ENCODE data around the gene GPC5. TPM values are rescaled to one million over a fixed set of nuclear protein-coding genes. Genes with fewer than 3 reads are reported as not detected.

Gene GPC5
- total and polyA plus RNA-seq, 2 of the 8 experiments (the other 6 are each of a cell fraction or from before 2014, with no cell fraction given) = 0.20 to 0.39 TPM

DNA sequence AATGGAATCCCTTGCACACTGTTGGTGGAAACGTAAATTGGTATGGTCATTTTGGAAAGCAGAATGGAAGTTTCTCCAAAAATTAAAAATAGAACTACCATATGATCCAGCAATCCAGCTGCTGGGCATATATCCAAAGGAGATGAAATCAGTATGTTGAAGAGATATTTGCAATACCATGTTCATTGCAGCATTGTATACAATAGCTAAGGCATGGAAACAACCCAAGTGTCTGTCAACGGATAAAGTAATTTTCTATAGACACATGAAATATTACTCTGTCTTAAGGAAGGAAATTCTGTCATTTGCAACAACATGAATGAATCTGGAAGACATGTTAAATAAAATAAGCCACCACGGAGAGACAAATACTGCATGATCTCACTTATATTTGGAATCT, 124.7 kb downstream of the GPC5 start:
- Histone ChIP-seq H2BK20ac (ENCODE audit: low read length) (no peak overlapping the region), H3K27me3 (replicated peaks in 1 of 4; ENCODE audit: control insufficient read depth in 3 of 4, extremely low read depth in 1 of 4, insufficient read depth in 3 of 4, low read length in 3 of 4) (no peaks in the 10 kb centered on the region), H3K36me3 (ENCODE audit: control insufficient read depth in 2 of 4, insufficient read depth in 4 of 4, low read length in 3 of 4) (no peaks in the 10 kb centered on the region), H4K8ac (ENCODE audit: extremely low read depth, insufficient read depth, low read length) (no peak overlapping the region), H3K27ac (ENCODE audit: low read depth, low read length) (no peak overlapping the region), H4K5ac (ENCODE audit: insufficient read length, low read depth, low read length) (no peak overlapping the region), H4K20me1 (replicated peaks in 1 of 2; ENCODE audit: control insufficient read depth in 1 of 2, insufficient read depth in 2 of 2, low read length in 2 of 2) (no peaks in the 10 kb centered on the region), H3K79me2 (ENCODE audit: control insufficient read depth in 1 of 2, insufficient read depth in 2 of 2, low read length in 2 of 2) (no peaks in the 10 kb centered on the region), H4K91ac (replicated peaks; ENCODE audit: insufficient read length, low read length) (no peak overlapping the region), H3K9me3 (ENCODE audit: insufficient read depth in 2 of 2, low read depth in 1 of 2, low read length in 1 of 2) (peaks cover 0 to 5% of the 10 kb centered on the region in 2 experiments; a peak in 1 of 4 replicates), H3K9ac (replicated peaks in 1 of 4; ENCODE audit: extremely low read depth in 1 of 4, low read depth in 3 of 4, low read length in 3 of 4) (no peak overlapping the region), H3K23me2 (ENCODE audit: low read depth, low read length) (no peaks in the 10 kb centered on the region), H3K4me3 (ENCODE audit: extremely low read depth in 1 of 4, insufficient read depth in 2 of 4, low read depth in 3 of 4, low read length in 4 of 4) (no peak overlapping the region), H3K4me1 (replicated peaks in 1 of 4; ENCODE audit: control insufficient read depth in 3 of 4, insufficient read depth in 4 of 4, low read length in 3 of 4) (peaks cover 0 to 5% (median 1%) of the 10 kb centered on the region in 4 experiments; a peak in 2 of 7 replicates), H2AFZ (ENCODE audit: low read length) (no peak overlapping the region), H3K4me2 (ENCODE audit: insufficient read depth in 1 of 2, low read depth in 2 of 2, low read length in 2 of 2) (no peak overlapping the region), H3K79me1 (ENCODE audit: low read depth, low read length) (no peaks in the 10 kb centered on the region), H2BK120ac (replicated peaks; ENCODE audit: low read depth, low read length) (no peak overlapping the region), H3K23ac (ENCODE audit: insufficient read length) (no peak overlapping the region), H2AK5ac (ENCODE audit: low read depth, low read length) (no peak overlapping the region), H3K18ac (ENCODE audit: extremely low read depth, low read length) (no peak overlapping the region), H2BK15ac (ENCODE audit: low read length) (no peak overlapping the region), H2BK5ac (ENCODE audit: low read depth, low read length) (no peak overlapping the region), H3K4ac (replicated peaks; ENCODE audit: insufficient read length, low read depth, low read length) (no peak overlapping the region), H3K56ac (replicated peaks; ENCODE audit: insufficient read length, low read depth, low read length) (no peak overlapping the region), H3K14ac (ENCODE audit: insufficient read length) (no peak overlapping the region), H2BK12ac (ENCODE audit: low read depth, low read length) (no peak overlapping the region)
- FAIRE-seq (no peak), DNase-seq (ENCODE audit: low read depth in 1 of 2, low spot score in 2 of 2) (no peak)
- CTCF ChIA-PET (ENCODE audit: partially characterized antibody) = no interaction called here
- 90% methylated on average over 3 of the region's 3 CpGs; no CpG with 5 or more reads in 1 of the 2 experiments for WGBS, 2 experiments (ENCODE audit: extremely low coverage in 1 of 2, insufficient coverage in 1 of 2, insufficient read length in 1 of 2, insufficient replicate concordance in 2 of 2, low coverage in 1 of 2, low lambda C conversion rate in 2 of 2, missing lambda C conversion rate in 1 of 2)
- POLR2A ChIA-PET (ENCODE audit: partially characterized antibody) = no interaction called here
- TF ChIP-seq KDM4A (IDR thresholded peaks at IDR 0.05; ENCODE audit: low read depth, low read length, severe bottlenecking) = no peak
- TF ChIP-seq SP2 (IDR thresholded peaks at IDR 0.05; ENCODE audit: low read length) = no peak
- TF ChIP-seq NRF1 (IDR thresholded peaks at IDR 0.05; ENCODE audit: low read depth, low read length) = no peak
- no peak for TF ChIP-seq FOSL1 (IDR thresholded peaks at IDR 0.05; ENCODE audit: insufficient read depth, low read depth, low read length)
- no peak for TF ChIP-seq BRCA1 (IDR thresholded peaks at IDR 0.05; ENCODE audit: low read depth, low read length)
- no peak for TF ChIP-seq EGR1 (IDR thresholded peaks at IDR 0.05; ENCODE audit: borderline replicate concordance, low read depth, low read length)
- TF ChIP-seq MAFK (IDR thresholded peaks at IDR 0.05; ENCODE audit: low read depth, low read length) = no peak
- TF ChIP-seq, protein P1, sequence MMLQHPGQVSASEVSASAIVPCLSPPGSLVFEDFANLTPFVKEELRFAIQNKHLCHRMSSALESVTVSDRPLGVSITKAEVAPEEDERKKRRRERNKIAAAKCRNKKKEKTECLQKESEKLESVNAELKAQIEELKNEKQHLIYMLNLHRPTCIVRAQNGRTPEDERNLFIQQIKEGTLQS (IDR thresholded peaks at IDR 0.05; ENCODE audit: insufficient read depth, low read depth, low read length) = no peak
- TF ChIP-seq JUN (IDR thresholded peaks at IDR 0.05; ENCODE audit: low read depth, low read length) = no peak
- TF ChIP-seq POLR2AphosphoS5 (IDR thresholded peaks at IDR 0.05; ENCODE audit: low read depth, low read length) = no peak
- TF ChIP-seq HDAC2 (IDR thresholded peaks at IDR 0.05; ENCODE audit: borderline replicate concordance in 1 of 2, low read depth in 2 of 2, low read length in 2 of 2) = no peak
- TF ChIP-seq CEBPB (IDR thresholded peaks at IDR 0.05; ENCODE audit: low read depth, low read length) = no peak
- TF ChIP-seq, protein P2, sequence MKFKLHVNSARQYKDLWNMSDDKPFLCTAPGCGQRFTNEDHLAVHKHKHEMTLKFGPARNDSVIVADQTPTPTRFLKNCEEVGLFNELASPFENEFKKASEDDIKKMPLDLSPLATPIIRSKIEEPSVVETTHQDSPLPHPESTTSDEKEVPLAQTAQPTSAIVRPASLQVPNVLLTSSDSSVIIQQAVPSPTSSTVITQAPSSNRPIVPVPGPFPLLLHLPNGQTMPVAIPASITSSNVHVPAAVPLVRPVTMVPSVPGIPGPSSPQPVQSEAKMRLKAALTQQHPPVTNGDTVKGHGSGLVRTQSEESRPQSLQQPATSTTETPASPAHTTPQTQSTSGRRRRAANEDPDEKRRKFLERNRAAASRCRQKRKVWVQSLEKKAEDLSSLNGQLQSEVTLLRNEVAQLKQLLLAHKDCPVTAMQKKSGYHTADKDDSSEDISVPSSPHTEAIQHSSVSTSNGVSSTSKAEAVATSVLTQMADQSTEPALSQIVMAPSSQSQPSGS (IDR thresholded peaks at IDR 0.05; ENCODE audit: low read length) = no peak

Data from H1 (cell line).